ENCODE results near the gene WFS1.

The WFS1 gene

GRCh38 chr4:6241062-6241845, 28.4 kb upstream of the WFS1 start:
- Histone ChIP-seq H3K9me3 (ENCODE audit: low read depth, low read length) (no peaks in the 10 kb centered on the region), H3K27ac (no peak overlapping the region)

GRCh38 chr4:6242271-6243029, 27.2 kb upstream of the WFS1 start:
- TF ChIP-seq POLR2AphosphoS5 (IDR thresholded peaks at IDR 0.05; ENCODE audit: borderline replicate concordance, low read depth, low read length) (no peak), EZH2 (IDR thresholded peaks at IDR 0.05) (no peak), FOXP2 (optimal IDR thresholded peaks at IDR 0.05; ENCODE audit: control extremely low read depth, extremely low read length, insufficient read depth) (no peak)
- Histone ChIP-seq H3K9ac (ENCODE audit: insufficient read length) (no peak overlapping the region), H3K27ac (no peak overlapping the region), H3K36me3 (ENCODE audit: insufficient read depth, low read length) (no peaks in the 10 kb centered on the region), H3K4me3 (no peak overlapping the region), H3K9me3 (ENCODE audit: low read depth, low read length) (no peaks in the 10 kb centered on the region)
- DNase-seq (ENCODE audit: low read depth, low spot score) = no peak

More at GRCh38 chr4:6241062-6241845, 28.4 kb upstream of the WFS1 start:
- TF ChIP-seq EZH2 (IDR thresholded peaks at IDR 0.05) = no peak
- no peak for TF ChIP-seq FOXP2 (optimal IDR thresholded peaks at IDR 0.05; ENCODE audit: control extremely low read depth, extremely low read length, insufficient read depth)
- no peak for TF ChIP-seq POLR2AphosphoS5 (IDR thresholded peaks at IDR 0.05; ENCODE audit: borderline replicate concordance, low read depth, low read length)
- H3K4me3 ChIP-seq = no peak overlapping the region
- H3K36me3 ChIP-seq (ENCODE audit: insufficient read depth, low read length) = no peaks in the 10 kb centered on the region
- no peak for DNase-seq (ENCODE audit: low read depth, low spot score)
- H3K9ac ChIP-seq (ENCODE audit: insufficient read length) = no peak overlapping the region

GRCh38 chr4:6245246-6246169, 24.1 kb upstream of the WFS1 start:
- Histone ChIP-seq H3K4me3 (no peak overlapping the region), H3K36me3 (ENCODE audit: insufficient read depth, low read length) (no peaks in the 10 kb centered on the region), H3K9me3 (ENCODE audit: low read depth, low read length) (no peaks in the 10 kb centered on the region), H3K9ac (ENCODE audit: insufficient read length) (no peak overlapping the region), H3K27ac (no peak overlapping the region)
- TF ChIP-seq EZH2 (IDR thresholded peaks at IDR 0.05) = no peak
- no peak for TF ChIP-seq FOXP2 (optimal IDR thresholded peaks at IDR 0.05; ENCODE audit: control extremely low read depth, extremely low read length, insufficient read depth)
- TF ChIP-seq POLR2AphosphoS5 (IDR thresholded peaks at IDR 0.05; ENCODE audit: borderline replicate concordance, low read depth, low read length) = no peak
- DNase-seq (ENCODE audit: low read depth, low spot score) = no peak

DNA sequence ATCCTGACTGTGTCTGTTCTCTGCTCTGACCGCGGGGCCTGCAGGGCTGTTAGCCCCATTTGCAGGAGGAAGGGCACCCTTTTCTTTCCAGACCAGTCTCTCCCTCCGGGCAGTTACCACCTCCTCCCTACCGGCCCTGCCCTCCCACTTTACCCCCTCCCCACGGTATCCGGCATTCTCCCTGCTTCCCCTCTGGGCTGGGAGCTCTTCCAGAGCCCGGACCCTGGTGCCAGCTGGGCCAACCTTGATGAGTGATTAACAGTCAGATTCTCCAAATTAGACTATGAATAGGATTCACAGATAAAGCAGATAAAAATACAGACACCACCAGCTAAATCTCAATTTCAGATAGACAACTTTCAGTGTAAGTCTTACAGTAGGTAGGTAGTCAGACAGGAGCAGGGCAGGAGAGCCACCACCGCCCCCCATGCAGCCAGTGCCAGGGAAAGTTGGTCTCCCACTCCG, 23.4 kb upstream of the WFS1 start:
- no peaks in the 10 kb centered on the region for H3K9me3 ChIP-seq (ENCODE audit: low read depth, low read length)
- H3K36me3 ChIP-seq (ENCODE audit: insufficient read depth, low read length) = no peaks in the 10 kb centered on the region
- no peak for DNase-seq (ENCODE audit: low read depth, low spot score)
- TF ChIP-seq POLR2AphosphoS5 (IDR thresholded peaks at IDR 0.05; ENCODE audit: borderline replicate concordance, low read depth, low read length) (no peak), FOXP2 (optimal IDR thresholded peaks at IDR 0.05; ENCODE audit: control extremely low read depth, extremely low read length, insufficient read depth) (no peak), EZH2 (IDR thresholded peaks at IDR 0.05) (no peak)
- H3K4me3 ChIP-seq = no peak overlapping the region
- H3K27ac ChIP-seq = no peak overlapping the region
- H3K9ac ChIP-seq (ENCODE audit: insufficient read length) = no peak overlapping the region

DNA sequence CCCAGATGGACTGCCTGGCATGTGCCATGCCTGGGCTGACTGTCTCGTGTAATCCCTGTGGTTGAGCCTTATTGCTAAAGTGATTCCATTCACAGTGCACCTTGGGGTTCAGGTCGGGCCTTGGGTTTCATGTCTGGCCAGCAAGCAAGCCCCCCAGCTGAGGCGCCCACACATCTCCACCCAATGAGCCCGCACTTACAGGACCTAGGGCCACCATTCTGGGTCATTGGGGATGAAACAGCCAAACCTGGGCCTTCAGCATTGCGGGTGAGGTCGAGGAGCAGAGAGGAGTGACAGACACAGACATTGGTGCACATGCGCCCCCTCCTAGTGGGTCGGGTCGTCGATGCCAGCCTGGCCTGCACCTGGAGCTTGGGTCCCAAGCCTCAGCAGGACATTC, 21.3 kb upstream of the WFS1 start:
- Histone ChIP-seq H3K9ac (ENCODE audit: insufficient read length) (no peak overlapping the region), H3K27ac (no peak overlapping the region), H3K36me3 (ENCODE audit: insufficient read depth, low read length) (no peaks in the 10 kb centered on the region), H3K9me3 (ENCODE audit: low read depth, low read length) (no peaks in the 10 kb centered on the region), H3K4me3 (no peak overlapping the region)
- TF ChIP-seq FOXP2 (optimal IDR thresholded peaks at IDR 0.05; ENCODE audit: control extremely low read depth, extremely low read length, insufficient read depth) (no peak), POLR2AphosphoS5 (IDR thresholded peaks at IDR 0.05; ENCODE audit: borderline replicate concordance, low read depth, low read length) (no peak), EZH2 (IDR thresholded peaks at IDR 0.05) (no peak)
- DNase-seq (ENCODE audit: low read depth, low spot score) = no peak

- TF ChIP-seq POLR2AphosphoS5 (IDR thresholded peaks at IDR 0.05; ENCODE audit: borderline replicate concordance, low read depth, low read length) (no peak), EZH2 (IDR thresholded peaks at IDR 0.05) (no peak), FOXP2 (optimal IDR thresholded peaks at IDR 0.05; ENCODE audit: control extremely low read depth, extremely low read length, insufficient read depth) (no peak)
- H3K9ac ChIP-seq (ENCODE audit: insufficient read length) = no peak overlapping the region
Observed at GRCh38 chr4:6250235-6250983, 19.2 kb upstream of the WFS1 start.

DNA sequence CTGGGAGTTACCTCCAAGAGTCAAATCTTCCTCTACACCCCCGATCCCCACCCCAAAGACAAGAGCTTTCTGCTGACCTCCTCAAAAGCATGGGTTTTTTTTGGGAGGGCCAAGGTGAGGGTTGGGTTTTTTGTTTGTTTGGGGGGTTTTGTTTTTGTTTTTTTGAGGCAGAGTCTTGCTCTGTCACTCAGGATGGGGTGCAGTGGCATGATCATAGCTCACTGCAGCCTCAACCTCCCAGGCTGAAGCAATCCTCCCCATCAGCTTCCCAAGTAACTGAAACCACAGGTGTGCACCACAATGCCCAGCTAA, 18.7 kb upstream of the WFS1 start:
- Histone ChIP-seq H3K4me3 (no peak overlapping the region), H3K9ac (ENCODE audit: insufficient read length) (no peak overlapping the region), H3K27ac (no peak overlapping the region), H3K9me3 (ENCODE audit: low read depth, low read length) (no peaks in the 10 kb centered on the region), H3K36me3 (ENCODE audit: insufficient read depth, low read length) (no peaks in the 10 kb centered on the region)
- no peak for TF ChIP-seq EZH2 (IDR thresholded peaks at IDR 0.05)
- TF ChIP-seq FOXP2 (optimal IDR thresholded peaks at IDR 0.05; ENCODE audit: control extremely low read depth, extremely low read length, insufficient read depth) = no peak
- no peak for TF ChIP-seq POLR2AphosphoS5 (IDR thresholded peaks at IDR 0.05; ENCODE audit: borderline replicate concordance, low read depth, low read length)
- no peak for DNase-seq (ENCODE audit: low read depth, low spot score)

More at GRCh38 chr4:6250235-6250983, 19.2 kb upstream of the WFS1 start:
- DNase-seq (ENCODE audit: low read depth, low spot score) = peak; percentile 8
- Histone ChIP-seq H3K27ac (no peak overlapping the region), H3K4me3 (no peak overlapping the region), H3K36me3 (ENCODE audit: insufficient read depth, low read length) (no peaks in the 10 kb centered on the region), H3K9me3 (ENCODE audit: low read depth, low read length) (no peaks in the 10 kb centered on the region)

Data from SK-N-MC (cell line).